ENCODE results near the gene PCMT1. TPM values are rescaled to one million over a fixed set of nuclear protein-coding genes. Genes with fewer than 3 reads are reported as not detected.
"Not testable (repeated sequence)": the region's sequence is repeated elsewhere in the genome, so short reads cannot be mapped to it uniquely, and the experiment has no call there.

Gene PCMT1
- total RNA-seq, 1 donor from 2014 or later = 147 TPM

GRCh38 chr6:149846321-149846720 is 96.8 kb downstream of the PCMT1 start:
- no peak overlapping the region for H3K27ac Mint-ChIP-seq (ENCODE audit: unreplicated experiment)
- DNase-seq = no peak
- peaks cover 2% of the 10 kb centered on the region for H3K27me3 Mint-ChIP-seq (ENCODE audit: unreplicated experiment)
- TF ChIP-seq CTCF (IDR thresholded peaks at IDR 0.05; ENCODE audit: partially characterized antibody, unreplicated experiment) = no peak
- no peaks in the 10 kb centered on the region for H3K4me1 Mint-ChIP-seq (ENCODE audit: low read depth, unreplicated experiment)
- H3K36me3 Mint-ChIP-seq (ENCODE audit: unreplicated experiment) = peaks cover 14% of the 10 kb centered on the region
- H3K4me3 Mint-ChIP-seq (ENCODE audit: unreplicated experiment) = no peak overlapping the region
- peaks cover 2% of the 10 kb centered on the region for H3K9me3 Mint-ChIP-seq (ENCODE audit: unreplicated experiment)

- Mint-ChIP-seq H3K4me3 (ENCODE audit: unreplicated experiment) (no peak overlapping the region), H3K36me3 (ENCODE audit: unreplicated experiment) (peaks cover 17% of the 10 kb centered on the region), H3K4me1 (ENCODE audit: low read depth, unreplicated experiment) (no peaks in the 10 kb centered on the region), H3K9me3 (ENCODE audit: unreplicated experiment) (peaks cover 2% of the 10 kb centered on the region), H3K27me3 (ENCODE audit: unreplicated experiment) (peaks cover 2% of the 10 kb centered on the region), H3K27ac (ENCODE audit: unreplicated experiment) (no peak overlapping the region)
- DNase-seq = no peak
- no peak for TF ChIP-seq CTCF (IDR thresholded peaks at IDR 0.05; ENCODE audit: partially characterized antibody, unreplicated experiment)
These were observed 98.4 kb downstream of the PCMT1 start for GRCh38 chr6:149847939-149848267.

- not testable (repeated sequence) for H3K9me3 Mint-ChIP-seq (ENCODE audit: unreplicated experiment); H3K4me1 Mint-ChIP-seq (ENCODE audit: low read depth, unreplicated experiment); H3K27ac Mint-ChIP-seq (ENCODE audit: unreplicated experiment); DNase-seq; H3K4me3 Mint-ChIP-seq (ENCODE audit: unreplicated experiment); H3K27me3 Mint-ChIP-seq (ENCODE audit: unreplicated experiment)
- peaks cover 17% of the 10 kb centered on the region for H3K36me3 Mint-ChIP-seq (ENCODE audit: unreplicated experiment)
These were observed 98.8 kb downstream of the PCMT1 start for GRCh38 chr6:149848343-149848742.

GRCh38 chr6:149851461-149852110 is 102.0 kb downstream of the PCMT1 start:
- H3K27me3 Mint-ChIP-seq (ENCODE audit: unreplicated experiment) = no peaks in the 10 kb centered on the region
- DNase-seq = no peak

GRCh38 chr6:149852180-149852579 is 102.6 kb downstream of the PCMT1 start:
- TF ChIP-seq CTCF (IDR thresholded peaks at IDR 0.05; ENCODE audit: partially characterized antibody, unreplicated experiment) = no peak
- Mint-ChIP-seq H3K9me3 (ENCODE audit: unreplicated experiment) (no peaks in the 10 kb centered on the region), H3K4me1 (ENCODE audit: low read depth, unreplicated experiment) (no peaks in the 10 kb centered on the region), H3K36me3 (ENCODE audit: unreplicated experiment) (peaks cover 13% of the 10 kb centered on the region), H3K27ac (ENCODE audit: unreplicated experiment) (no peak overlapping the region), H3K27me3 (ENCODE audit: unreplicated experiment) (no peaks in the 10 kb centered on the region), H3K4me3 (ENCODE audit: unreplicated experiment) (no peak overlapping the region)
- DNase-seq = no peak

More at GRCh38 chr6:149851461-149852110, 102.0 kb downstream of the PCMT1 start:
- H3K4me3 Mint-ChIP-seq (ENCODE audit: unreplicated experiment) = no peak overlapping the region
- no peak overlapping the region for H3K27ac Mint-ChIP-seq (ENCODE audit: unreplicated experiment)
- peaks cover 13% of the 10 kb centered on the region for H3K36me3 Mint-ChIP-seq (ENCODE audit: unreplicated experiment)
- H3K4me1 Mint-ChIP-seq (ENCODE audit: low read depth, unreplicated experiment) = no peaks in the 10 kb centered on the region
- no peak for TF ChIP-seq CTCF (IDR thresholded peaks at IDR 0.05; ENCODE audit: partially characterized antibody, unreplicated experiment)
- H3K9me3 Mint-ChIP-seq (ENCODE audit: unreplicated experiment) = no peaks in the 10 kb centered on the region
